T1000 (cell line): Measurements from ENCODE around the gene MYH7.
"Not testable (repeated sequence)": the region's sequence is repeated elsewhere in the genome, so short reads cannot be mapped to it uniquely, and the experiment has no call there.

Experiments used
- DNase-seq: peaks from one replicate; lab custom pipeline; 2025; ENCODE audit warnings: mixed read lengths; lab: John Stamatoyannopoulos, UW

Gene MYH7

GRCh38 chr14:23430016-23430722 is 5.3 kb downstream of the MYH7 start:
- no peak for DNase-seq

GRCh38 chr14:23428686-23429495 is 6.6 kb downstream of the MYH7 start:
- DNase-seq: no peak

- not testable (repeated sequence) for DNase-seq
Observed at GRCh38 chr14:23425798-23426197, 9.7 kb downstream of the MYH7 start.

- no peak for DNase-seq
Observed at GRCh38 chr14:23425169-23425568, 10.3 kb downstream of the MYH7 start.

DNA sequence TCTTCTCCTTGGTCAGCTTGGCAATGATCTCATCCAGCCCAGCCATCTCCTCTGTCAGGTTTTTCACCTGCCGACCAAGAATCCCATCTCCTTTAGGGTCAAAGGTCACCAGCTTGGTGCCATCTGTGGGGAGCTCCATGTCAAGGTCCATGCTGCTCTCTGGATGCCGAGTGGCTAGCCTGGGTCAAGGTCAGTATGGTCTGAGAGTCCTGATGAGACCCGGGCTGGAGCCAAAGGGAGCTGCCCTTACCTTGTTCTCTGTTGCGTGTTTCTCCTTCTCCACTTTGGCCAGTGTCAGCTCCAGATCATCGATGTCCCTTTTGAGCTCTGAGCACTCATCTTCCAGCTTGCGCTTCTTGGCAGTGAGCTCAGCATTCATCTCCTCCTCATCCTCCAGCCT is 11.8 kb downstream of the MYH7 start:
- DNase-seq: no peak

DNA sequence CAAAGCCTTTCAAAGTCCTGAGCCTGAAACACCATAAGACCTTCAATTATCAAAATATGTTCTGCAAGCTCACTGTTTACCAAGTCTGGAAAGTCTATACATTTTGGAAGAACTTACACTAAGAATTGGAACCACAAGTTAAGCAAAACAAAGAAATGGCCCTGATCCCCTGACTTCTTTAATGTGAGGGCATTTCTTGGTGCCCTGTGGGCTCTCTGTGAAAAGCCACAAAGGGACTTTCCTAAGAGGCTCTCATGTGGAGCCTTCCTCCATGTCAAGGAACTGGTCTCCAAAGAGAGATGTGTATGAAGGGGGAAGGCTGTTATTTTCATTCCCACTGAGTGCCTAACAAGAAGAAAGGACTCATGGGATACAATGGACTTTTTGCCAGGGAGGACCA is 13.9 kb downstream of the MYH7 start:
- DNase-seq: no peak

DNA sequence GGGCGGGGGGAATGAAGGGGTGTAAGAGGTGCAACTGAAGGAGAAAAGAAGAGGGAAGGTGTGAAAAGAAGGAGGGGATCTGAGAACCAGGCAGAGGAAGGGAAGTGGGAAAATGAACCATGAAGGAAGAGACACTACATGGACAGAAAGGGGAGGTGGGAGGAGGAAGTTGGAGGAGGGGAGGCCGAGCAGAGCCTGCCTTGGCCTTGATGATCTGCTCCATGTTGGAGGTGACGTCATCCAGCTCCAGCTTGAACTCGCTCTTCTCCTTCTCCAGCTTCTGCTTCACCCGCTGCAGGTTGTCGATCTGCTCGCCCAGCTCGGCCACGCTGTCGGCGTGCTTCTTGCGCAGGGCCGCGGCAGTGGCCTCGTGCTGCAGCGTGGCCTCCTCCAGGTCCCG is 15.8 kb downstream of the MYH7 start:
- not testable (repeated sequence) for DNase-seq

- DNase-seq: no peak
Observed at GRCh38 chr14:23418021-23418420, 17.4 kb downstream of the MYH7 start.

DNA sequence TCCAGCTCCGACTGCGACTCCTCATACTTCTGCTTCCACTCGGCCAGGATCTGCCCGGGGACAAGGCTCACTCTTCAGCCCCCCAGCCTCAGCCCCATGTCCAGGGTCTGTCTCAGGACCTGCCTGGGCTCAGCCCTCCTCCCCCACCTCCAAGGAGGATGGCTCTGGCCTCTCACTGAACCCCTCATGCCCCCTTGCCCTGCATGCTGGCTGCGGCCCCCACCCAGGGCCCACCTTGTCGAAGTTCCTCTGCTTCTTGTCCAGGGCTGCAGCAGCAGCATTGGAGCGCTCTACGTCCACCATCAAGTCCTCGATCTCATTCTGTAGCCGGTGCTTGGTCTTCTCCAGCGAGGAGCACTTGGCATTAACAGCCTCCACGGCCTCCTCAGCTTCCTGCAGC is 18.2 kb downstream of the MYH7 start:
- not testable (repeated sequence) for DNase-seq

GRCh38 chr14:23416801-23417200 is 18.7 kb downstream of the MYH7 start:
- no peak for DNase-seq

GRCh38 chr14:23415821-23416778 is 19.4 kb downstream of the MYH7 start:
- no peak for DNase-seq

DNA sequence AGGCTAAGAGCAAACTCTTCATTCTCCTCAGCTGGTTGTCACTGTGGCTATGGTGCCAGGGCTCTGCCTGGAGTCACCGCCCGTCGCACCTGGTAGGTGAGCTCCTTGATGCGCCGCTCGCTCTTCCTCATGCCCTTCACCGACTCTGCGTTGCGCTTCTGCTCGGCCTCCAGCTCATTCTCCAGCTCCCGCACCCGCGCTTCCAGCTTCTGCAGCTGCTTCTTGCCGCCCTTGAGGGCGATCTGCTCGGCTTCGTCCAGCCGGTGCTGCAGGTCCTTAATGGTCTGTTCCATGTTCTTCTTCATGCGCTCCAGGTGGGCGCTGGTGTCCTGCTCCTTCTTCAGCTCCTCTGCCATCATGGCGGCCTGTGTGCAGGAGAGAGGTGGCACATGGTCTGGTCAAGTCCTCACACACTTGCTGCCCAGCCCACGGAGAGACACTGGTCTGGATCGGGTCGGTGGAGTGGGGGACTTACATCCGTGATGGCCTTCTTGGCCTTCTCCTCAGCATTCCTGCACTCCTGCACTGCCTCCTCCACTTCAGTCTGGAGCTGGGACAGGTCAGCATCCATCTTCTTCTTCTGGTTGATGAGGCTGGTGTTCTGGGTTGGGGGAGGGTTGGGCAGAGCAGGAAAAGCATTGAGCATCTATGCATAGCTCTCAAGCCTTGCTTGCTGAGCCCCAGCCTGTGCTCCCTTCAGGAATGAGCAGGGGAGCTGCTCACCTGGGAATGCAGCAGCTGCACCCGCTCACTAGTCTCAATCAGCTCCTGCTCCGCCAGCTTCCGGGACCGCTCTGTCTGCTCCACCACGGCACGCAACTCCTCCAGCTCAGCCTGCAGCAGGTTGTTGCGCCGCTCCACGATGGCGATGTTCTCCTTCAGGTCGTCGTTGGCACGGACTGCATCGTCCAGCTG is 20.3 kb downstream of the MYH7 start:
- no peak for DNase-seq

DNA sequence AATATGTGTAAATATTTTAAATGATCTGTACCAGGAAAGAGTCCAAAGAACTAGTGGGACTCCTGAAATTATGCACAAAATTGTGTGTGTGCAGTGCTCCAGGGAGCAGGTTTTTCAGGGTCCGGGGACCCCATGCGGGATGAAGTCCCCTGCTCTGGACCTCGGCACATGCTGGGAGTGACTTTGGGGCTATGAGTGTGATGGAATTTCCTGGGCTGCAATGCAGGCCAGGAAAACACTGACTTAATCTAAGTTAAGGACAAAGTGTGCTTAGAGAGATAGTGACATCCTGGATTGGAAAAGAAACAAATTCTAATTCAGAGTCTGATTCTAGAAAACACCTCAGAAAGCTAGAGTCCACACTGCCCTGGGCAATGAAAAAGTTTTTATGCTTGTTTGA is 21.2 kb downstream of the MYH7 start:
- no peak for DNase-seq

DNA sequence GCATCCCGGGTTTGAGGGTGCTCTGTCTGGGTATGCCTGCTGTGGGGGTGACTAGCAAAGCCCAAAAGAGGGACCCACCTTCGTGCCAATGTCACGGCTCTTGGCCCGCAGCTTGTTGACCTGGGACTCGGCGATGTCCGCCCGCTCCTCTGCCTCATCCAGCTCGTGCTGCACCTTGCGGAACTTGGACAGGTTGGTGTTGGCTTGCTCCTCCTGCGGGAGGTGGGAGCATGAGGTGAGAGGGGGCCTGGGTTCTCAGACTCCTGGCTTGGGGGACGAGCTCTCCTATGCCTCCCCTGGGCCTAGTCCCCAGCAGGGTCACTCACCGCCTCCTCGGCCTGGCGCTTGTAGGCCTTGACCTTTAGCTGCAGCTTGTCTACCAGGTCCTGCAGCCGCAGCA is 21.8 kb downstream of the MYH7 start:
- no peak for DNase-seq

DNA sequence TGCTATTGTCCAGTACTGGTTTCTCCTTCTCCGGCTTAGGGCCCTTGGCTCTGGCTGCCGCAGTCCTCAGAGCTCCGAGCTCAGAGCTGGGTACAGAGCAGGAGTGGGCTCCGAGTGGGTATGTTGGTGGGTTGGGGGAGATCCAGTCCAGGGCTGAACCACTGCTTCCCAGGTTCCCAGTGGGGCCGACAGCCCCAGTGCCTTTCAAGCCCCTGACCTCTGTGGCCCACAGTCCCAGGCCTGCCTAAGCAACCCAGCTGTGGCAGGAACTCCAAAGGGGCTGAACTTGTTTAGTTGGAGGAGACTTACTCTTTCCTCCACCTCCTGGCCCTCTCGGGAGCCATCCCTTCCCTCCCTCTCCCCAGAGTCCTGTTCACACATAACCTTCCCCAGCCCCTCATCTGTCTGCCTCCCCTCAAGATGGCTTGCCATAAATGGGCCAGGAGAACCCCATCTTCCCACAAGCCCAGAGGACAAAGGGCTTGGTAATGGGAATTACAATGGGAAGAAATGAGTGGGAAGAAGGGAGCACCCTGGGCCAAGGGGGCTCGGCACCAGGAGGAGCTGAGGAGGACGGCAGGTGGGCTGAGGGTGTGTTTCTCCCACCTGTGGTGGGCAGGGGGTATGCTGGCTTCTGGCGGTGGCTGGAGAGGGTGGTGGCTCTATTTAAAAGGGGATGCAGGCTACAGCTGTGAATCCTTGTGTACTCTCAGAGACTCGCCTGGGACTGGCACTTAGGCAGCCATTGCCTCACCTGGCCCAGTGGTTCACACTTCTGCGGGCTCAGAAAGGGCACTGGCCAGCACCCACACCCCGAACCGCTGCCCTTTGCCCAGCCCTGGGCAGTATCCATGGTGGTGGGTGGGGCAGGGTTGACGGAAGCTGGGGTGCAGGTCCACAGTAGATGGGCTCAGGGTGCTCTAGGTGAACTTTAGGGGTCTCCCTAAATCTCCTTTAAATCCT is 23.6 kb downstream of the MYH7 start:
- DNase-seq: no peak

GRCh38 chr14:23409966-23410635 is 25.4 kb downstream of the MYH7 start:
- no peak for DNase-seq

- DNase-seq: no peak
Observed at GRCh38 chr14:23409475-23409874, 26.0 kb downstream of the MYH7 start.

DNA sequence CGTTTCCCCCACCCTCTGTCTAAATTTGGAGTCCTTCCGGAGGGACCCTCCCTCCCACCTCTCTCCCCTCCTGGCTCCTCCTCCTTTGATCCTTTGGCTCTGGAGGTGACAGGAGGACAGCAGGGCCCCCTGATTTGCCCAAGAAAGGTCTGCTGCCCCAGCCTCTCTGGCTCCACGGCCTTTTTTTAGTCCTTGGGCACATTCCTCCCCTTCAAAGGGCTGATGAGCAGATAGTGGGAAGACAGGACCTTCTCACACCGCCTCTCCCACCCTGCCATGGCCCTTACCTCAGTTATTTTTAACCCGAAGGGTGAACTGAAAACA is 27.2 kb downstream of the MYH7 start:
- DNase-seq: no peak

DNA sequence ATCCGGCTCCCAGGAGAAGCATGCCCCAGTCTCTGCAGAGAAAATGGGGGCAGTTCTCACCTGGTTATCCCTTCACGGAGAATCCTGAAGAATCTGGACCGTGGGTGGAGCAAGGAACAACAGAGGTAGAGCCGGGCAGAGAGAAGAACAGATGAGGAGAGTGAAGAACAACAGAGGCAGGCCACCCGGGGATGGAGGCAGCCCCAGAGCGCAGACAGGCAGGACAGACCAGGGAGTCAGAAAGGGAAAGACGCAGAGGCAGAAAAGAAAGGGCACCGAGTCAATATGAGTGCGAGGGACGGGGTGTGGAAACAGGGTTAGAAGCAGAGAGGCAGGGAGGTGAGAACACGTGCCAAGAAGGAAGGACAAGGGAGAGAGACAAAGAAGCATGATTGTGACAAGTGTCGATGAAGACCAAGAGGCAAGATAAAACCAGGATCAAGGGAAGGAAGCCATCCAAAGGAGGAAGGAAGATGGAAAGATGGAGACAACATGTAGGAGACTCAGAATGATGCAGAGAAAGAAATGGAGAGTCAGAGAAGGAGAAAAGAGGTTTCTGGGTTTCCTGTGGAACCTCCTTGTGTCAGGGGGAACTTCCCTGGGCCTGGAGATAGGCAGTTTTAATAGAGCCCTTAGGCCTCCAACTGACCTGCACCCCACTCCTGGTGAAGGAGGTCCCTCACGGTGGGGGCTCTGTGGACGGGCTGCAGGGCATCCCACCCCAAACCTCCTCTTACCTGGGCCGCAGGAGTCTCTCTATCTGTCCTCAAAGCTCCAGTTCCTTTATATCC is 27.7 kb downstream of the MYH7 start, which contains the start of gene MYH6:
MYH6 (minus strand) TSS at position 758 of the 791 bp plus-strand sequence. CDS start 1,050 bp downstream, outside the sequence.
- no peak for DNase-seq
